Upper lobe of left lung (tissue), 4 donors: ENCODE measurements around the gene SETBP1.

Experiments
- POLR2A ChIP-seq, 4 donors: fragments of 450-650 bp; IDR thresholded peaks; one replicate each; pipeline ENCODE4 v1.5.1; 2016 to 2017; ENCODE audit warnings: antibody characterized with exemption in 4 of 4, mild to moderate bottlenecking in 2 of 4
- POLR2AphosphoS5 ChIP-seq, 2 donors: sonication (generic); formaldehyde crosslinking; IDR thresholded peaks; one replicate each; pipeline ENCODE4 v1.5.1; 2017; ENCODE audit warnings: antibody characterized with exemption in 2 of 2
- TF ChIP-seq, protein P1 (sequence below), 6 experiments: fragments of 450-650 bp in 4 of 6; fragments of 200-600 bp in 2 of 6; sonication (generic) in 2 of 6; IDR thresholded peaks; one replicate each; pipeline ENCODE4 v1.5.1; 2016 to 2019; ENCODE audit warnings: antibody characterized with exemption in 6 of 6

DNA sequence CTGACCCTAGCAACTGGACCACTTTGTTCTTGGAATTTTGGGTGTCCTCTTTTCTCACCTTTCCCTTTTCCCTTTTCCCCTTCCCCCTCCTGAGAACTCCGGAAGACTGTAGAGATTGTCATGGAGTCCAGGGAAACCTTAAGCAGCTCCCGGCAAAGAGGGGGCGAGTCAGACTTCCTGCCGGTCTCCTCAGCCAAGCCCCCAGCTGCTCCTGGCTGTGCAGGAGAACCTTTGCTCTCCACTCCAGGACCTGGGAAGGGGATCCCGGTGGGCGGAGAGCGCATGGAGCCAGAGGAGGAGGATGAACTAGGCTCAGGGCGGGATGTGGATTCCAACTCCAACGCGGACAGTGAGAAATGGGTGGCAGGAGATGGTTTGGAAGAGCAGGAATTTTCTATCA is 20.5 kb downstream of the SETBP1 start:
- no peak for TF ChIP-seq POLR2A (IDR thresholded peaks at IDR 0.05)
- TF ChIP-seq, protein P1, sequence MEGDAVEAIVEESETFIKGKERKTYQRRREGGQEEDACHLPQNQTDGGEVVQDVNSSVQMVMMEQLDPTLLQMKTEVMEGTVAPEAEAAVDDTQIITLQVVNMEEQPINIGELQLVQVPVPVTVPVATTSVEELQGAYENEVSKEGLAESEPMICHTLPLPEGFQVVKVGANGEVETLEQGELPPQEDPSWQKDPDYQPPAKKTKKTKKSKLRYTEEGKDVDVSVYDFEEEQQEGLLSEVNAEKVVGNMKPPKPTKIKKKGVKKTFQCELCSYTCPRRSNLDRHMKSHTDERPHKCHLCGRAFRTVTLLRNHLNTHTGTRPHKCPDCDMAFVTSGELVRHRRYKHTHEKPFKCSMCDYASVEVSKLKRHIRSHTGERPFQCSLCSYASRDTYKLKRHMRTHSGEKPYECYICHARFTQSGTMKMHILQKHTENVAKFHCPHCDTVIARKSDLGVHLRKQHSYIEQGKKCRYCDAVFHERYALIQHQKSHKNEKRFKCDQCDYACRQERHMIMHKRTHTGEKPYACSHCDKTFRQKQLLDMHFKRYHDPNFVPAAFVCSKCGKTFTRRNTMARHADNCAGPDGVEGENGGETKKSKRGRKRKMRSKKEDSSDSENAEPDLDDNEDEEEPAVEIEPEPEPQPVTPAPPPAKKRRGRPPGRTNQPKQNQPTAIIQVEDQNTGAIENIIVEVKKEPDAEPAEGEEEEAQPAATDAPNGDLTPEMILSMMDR (IDR thresholded peaks at IDR 0.05) = no peak
- TF ChIP-seq POLR2AphosphoS5 (IDR thresholded peaks at IDR 0.05) = no peak
